NCI-H2081 treated with DMSO at 0.1 percent for 48 hours (cell line): Measurements from ENCODE around the gene BTBD9.
"Not testable (repeated sequence)": the region's sequence is repeated elsewhere in the genome, so short reads cannot be mapped to it uniquely, and the experiment has no call there.

Experiments used
- DNase-seq: peaks from one replicate; lab custom pipeline; 2025; lab: John Stamatoyannopoulos, UW

Gene BTBD9

GRCh38 chr6:38387461-38387860, 252.3 kb downstream of the BTBD9 start:
- DNase-seq: no peak

GRCh38 chr6:38378801-38379200, 260.9 kb downstream of the BTBD9 start:
- DNase-seq: no peak

GRCh38 chr6:38375937-38376336, 263.8 kb downstream of the BTBD9 start:
- DNase-seq: no peak

- DNase-seq: no peak
These were observed 264.4 kb downstream of the BTBD9 start for GRCh38 chr6:38375341-38375740.

GRCh38 chr6:38371881-38372280, 267.8 kb downstream of the BTBD9 start:
- no peak for DNase-seq

- DNase-seq: no peak
These were observed 268.8 kb downstream of the BTBD9 start for GRCh38 chr6:38370653-38371601.

GRCh38 chr6:38367231-38367630, 272.5 kb downstream of the BTBD9 start:
- DNase-seq: no peak

- DNase-seq: no peak
These were observed 273.5 kb downstream of the BTBD9 start for GRCh38 chr6:38366234-38366633.

GRCh38 chr6:38364775-38365174, 275.0 kb downstream of the BTBD9 start:
- DNase-seq: no peak

GRCh38 chr6:38364127-38364526, 275.6 kb downstream of the BTBD9 start:
- DNase-seq: no peak

- DNase-seq: no peak
These were observed 284.2 kb downstream of the BTBD9 start for GRCh38 chr6:38355519-38355918.

- no peak for DNase-seq
These were observed 284.8 kb downstream of the BTBD9 start for GRCh38 chr6:38354905-38355304.

GRCh38 chr6:38354037-38354381, 285.7 kb downstream of the BTBD9 start:
- DNase-seq: no peak

- no peak for DNase-seq
These were observed 286.3 kb downstream of the BTBD9 start for GRCh38 chr6:38353310-38354036.

- no peak for DNase-seq
These were observed 287.1 kb downstream of the BTBD9 start for GRCh38 chr6:38352636-38353035.

GRCh38 chr6:38350942-38351341, 288.8 kb downstream of the BTBD9 start:
- DNase-seq: no peak

- DNase-seq: no peak
These were observed 289.5 kb downstream of the BTBD9 start for GRCh38 chr6:38350220-38350619.

- no peak for DNase-seq
These were observed 289.9 kb downstream of the BTBD9 start for GRCh38 chr6:38349795-38350194.

GRCh38 chr6:38349221-38349620, 290.5 kb downstream of the BTBD9 start:
- DNase-seq: no peak

- DNase-seq: no peak
These were observed 291.4 kb downstream of the BTBD9 start for GRCh38 chr6:38348371-38348770.

GRCh38 chr6:38347829-38348228, 291.9 kb downstream of the BTBD9 start:
- not testable (repeated sequence) for DNase-seq

- no peak for DNase-seq
These were observed 293.2 kb downstream of the BTBD9 start for GRCh38 chr6:38346291-38347079.
